Esophagus muscularis mucosa (tissue), 4 donors: ENCODE results near the gene TPK1. TPM values are rescaled to one million over a fixed set of nuclear protein-coding genes. Genes with fewer than 3 reads are reported as not detected.
"Not testable (repeated sequence)": the region's sequence is repeated elsewhere in the genome, so short reads cannot be mapped to it uniquely, and the experiment has no call there.

Source experiments
- DNase-seq: peaks from one replicate; pipeline ENCODE4 v3.0.0-alpha.2; 2017; ENCODE audit errors: extremely low spot score
- H3K27ac ChIP-seq, 4 donors: fragments of 200-600 bp; sonication (generic); replicated peaks in 1 of 4; 1 replicate in 3 of 4; 2 replicates in 1 of 4; pipeline ENCODE4 v1.5.1; 2016 to 2019; ENCODE audit warnings: mild to moderate bottlenecking in 1 of 4
- H3K27me3 ChIP-seq, 4 donors: fragments of 200-600 bp; sonication (generic); one replicate each; pipeline versions ENCODE4 v1.5.1 to v1.6.0; 2016 to 2019
- H3K36me3 ChIP-seq, 4 donors: fragments of 200-600 bp; sonication (generic); one replicate each; pipeline ENCODE4 v1.5.1; 2016 to 2019
- H3K4me1 ChIP-seq, 4 donors: fragments of 200-600 bp; sonication (generic); one replicate each; pipeline ENCODE4 v1.5.1; 2016 to 2019
- H3K4me3 ChIP-seq, 4 donors: fragments of 200-600 bp; sonication (generic); 1 replicate in 2 of 4; 2 replicates in 2 of 4; pipeline ENCODE4 v1.5.1; 2016 to 2019; ENCODE audit warnings: mild to moderate bottlenecking in 4 of 4, moderate library complexity in 1 of 4
- H3K9me3 ChIP-seq, 4 donors: fragments of 200-600 bp; sonication (generic); 1 replicate in 3 of 4; 2 replicates in 1 of 4; pipeline ENCODE4 v1.5.1; 2016 to 2019
- CTCF ChIP-seq, 3 experiments: fragments of 200-600 bp in 2 of 3; fragments of 450-650 bp in 1 of 3; sonication (generic) in 2 of 3; IDR thresholded peaks; one replicate each; pipeline ENCODE4 v1.5.1; 2017 to 2019; ENCODE audit warnings: antibody characterized with exemption in 3 of 3, mild to moderate bottlenecking in 2 of 3, moderate library complexity in 1 of 3
- EP300 ChIP-seq: sonication (generic); formaldehyde crosslinking; IDR thresholded peaks from one replicate; pipeline ENCODE4 v1.6.1; 2017; ENCODE audit warnings: antibody characterized with exemption
- POLR2A ChIP-seq: fragments of 450-650 bp; IDR thresholded peaks from one replicate; pipeline ENCODE4 v1.6.1; 2017; ENCODE audit warnings: antibody characterized with exemption, moderate library complexity, mild to moderate bottlenecking, low read depth
- POLR2AphosphoS5 ChIP-seq, 2 donors: sonication (generic); formaldehyde crosslinking; IDR thresholded peaks; one replicate each; pipeline ENCODE4 v1.6.1; 2017; ENCODE audit warnings: antibody characterized with exemption in 2 of 2
- WGBS: methylation state at CpG from one replicate; pipeline ENCODE4 v1.1.5; 2018; 5-methylcytosine and 5-hydroxymethylcytosine counted together
- intact Hi-C: fragments of 100-400 bp; cut with DNase I; formaldehyde crosslinking; loops from one replicate; pipeline ENCODE4 v1.15.1; 2023
- total RNA-seq, 4 donors: library from RNA; depleted of rRNA; stranded (reverse); fragments of >200 nt; gene quantifications; one replicate each; pipeline versions ENCODE4 v1.1.0 to v1.2.1, GENCODE V29; 2016

The TPK1 gene
- total RNA-seq, 4 donors from 2014 or later = 2.7 to 4.3 (median 3.4) TPM

GRCh38 chr7:144780071-144780608 lies 55.7 kb downstream of the TPK1 start:
- intact Hi-C loops = no loop called here
- 95% methylated on average over 4 of the region's 4 CpGs for WGBS
- Histone ChIP-seq H3K36me3 (no peaks in the 10 kb centered on the region), H3K4me3 (no peak overlapping the region), H3K9me3 (no peaks in the 10 kb centered on the region), H3K27me3 (no peaks in the 10 kb centered on the region), H3K4me1 (peaks cover 0 to 11% (median 9%) of the 10 kb centered on the region in 4 donors), H3K27ac (no peak overlapping the region)
- TF ChIP-seq CTCF (IDR thresholded peaks at IDR 0.05) = no peak
- no peak for TF ChIP-seq POLR2A
- TF ChIP-seq POLR2AphosphoS5 (IDR thresholded peaks at IDR 0.05) = no peak
- TF ChIP-seq EP300 = no peak
- no peak for DNase-seq

DNA sequence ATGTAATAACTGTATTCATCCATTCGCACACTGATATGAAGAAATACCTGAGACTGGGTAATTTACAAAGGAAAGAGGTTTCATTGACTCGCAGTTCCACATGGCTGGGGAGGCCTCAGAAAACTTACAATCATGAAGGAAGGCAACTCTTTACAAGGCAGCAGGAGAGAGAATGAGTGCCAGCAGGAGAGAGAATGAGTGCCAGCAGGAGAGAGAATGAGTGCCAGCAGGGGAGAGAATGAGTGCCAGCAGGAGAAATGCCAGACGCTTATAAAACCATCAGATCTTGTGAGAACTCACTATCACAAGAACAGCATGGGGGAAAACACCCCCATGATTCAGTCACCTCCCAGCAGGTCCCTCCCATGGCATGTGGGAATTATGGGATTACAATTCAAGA lies 58.0 kb downstream of the TPK1 start:
- 85% methylated on average over 3 of the region's 3 CpGs for WGBS
- DNase-seq, intact Hi-C loops, H3K36me3 ChIP-seq, H3K27me3 ChIP-seq, H3K4me1 ChIP-seq, H3K9me3 ChIP-seq, H3K4me3 ChIP-seq, H3K27ac ChIP-seq: not testable (repeated sequence)

DNA sequence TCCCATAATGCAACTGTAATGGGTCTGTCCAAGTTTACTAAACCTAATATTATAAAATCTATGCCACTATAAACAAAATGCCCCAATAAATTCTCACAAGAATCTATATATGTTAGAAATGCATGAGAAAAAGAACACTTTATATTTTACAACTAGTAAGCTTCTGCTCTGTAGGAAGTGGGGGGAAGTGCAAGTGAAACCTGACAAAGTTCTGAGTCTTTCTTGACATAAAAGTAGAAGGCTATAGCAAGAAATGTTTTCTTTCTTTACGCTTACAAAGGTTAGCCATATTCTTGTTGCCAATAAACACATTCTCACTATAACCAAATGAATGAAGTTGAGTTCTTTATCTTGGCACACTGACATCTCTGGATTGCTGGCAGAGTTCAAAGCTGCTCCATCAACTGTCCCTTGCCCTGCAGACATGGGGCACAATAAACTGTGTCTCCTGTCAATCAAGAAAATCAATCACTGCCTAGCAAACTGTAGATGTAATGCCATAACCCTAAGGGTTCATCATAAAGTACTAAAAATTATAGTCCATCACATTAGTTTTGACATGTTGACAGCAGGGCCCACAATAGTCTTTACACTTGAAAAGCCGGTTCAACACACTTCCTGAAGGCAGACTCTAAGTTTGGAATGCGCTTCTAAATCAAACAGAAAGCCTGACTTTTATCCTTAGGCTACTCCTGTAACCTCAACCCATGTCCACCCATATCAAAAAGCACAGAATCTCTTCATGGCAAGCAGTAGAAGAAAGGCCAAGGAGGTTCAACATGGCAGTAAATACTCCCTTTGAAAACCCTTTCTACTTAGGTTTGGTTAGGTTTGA lies 58.6 kb downstream of the TPK1 start:
- peaks cover 0 to 7% (median 0%) of the 10 kb centered on the region in 4 donors for H3K4me1 ChIP-seq
- no peak for TF ChIP-seq POLR2AphosphoS5 (IDR thresholded peaks at IDR 0.05)
- TF ChIP-seq EP300 = no peak
- TF ChIP-seq CTCF (IDR thresholded peaks at IDR 0.05) = no peak
- no peak for TF ChIP-seq POLR2A
- no peak overlapping the region for H3K27ac ChIP-seq
- no peak for DNase-seq
- no peak overlapping the region for H3K4me3 ChIP-seq
- no peaks in the 10 kb centered on the region for H3K27me3 ChIP-seq
- no peaks in the 10 kb centered on the region for H3K36me3 ChIP-seq
- no peaks in the 10 kb centered on the region for H3K9me3 ChIP-seq
- 88% methylated on average over 3 of the region's 3 CpGs for WGBS
- intact Hi-C loops = no loop called here

GRCh38 chr7:144776447-144776846 lies 59.4 kb downstream of the TPK1 start:
- H3K9me3 ChIP-seq = no peaks in the 10 kb centered on the region
- DNase-seq = no peak
- H3K27me3 ChIP-seq = no peaks in the 10 kb centered on the region
- WGBS = 61% methylated on average over 4 of the region's 4 CpGs
- H3K4me3 ChIP-seq = no peak overlapping the region
- H3K36me3 ChIP-seq = no peaks in the 10 kb centered on the region
- intact Hi-C loops = no loop called here
- H3K27ac ChIP-seq = no peak overlapping the region
- H3K4me1 ChIP-seq = peaks cover 0 to 2% (median 0%) of the 10 kb centered on the region in 4 donors
- no peak for TF ChIP-seq EP300
- TF ChIP-seq POLR2AphosphoS5 (IDR thresholded peaks at IDR 0.05) = no peak
- no peak for TF ChIP-seq POLR2A
- TF ChIP-seq CTCF (IDR thresholded peaks at IDR 0.05) = no peak

- no peak overlapping the region for H3K27ac ChIP-seq
- DNase-seq = no peak
- H3K4me1 ChIP-seq = peaks cover 0 to 2% (median 0%) of the 10 kb centered on the region in 4 donors
- WGBS = 46% methylated on average over 2 of the region's 2 CpGs
- no peaks in the 10 kb centered on the region for H3K36me3 ChIP-seq
- intact Hi-C loops = no loop called here
- no peak for TF ChIP-seq POLR2A
- no peak for TF ChIP-seq POLR2AphosphoS5 (IDR thresholded peaks at IDR 0.05)
- no peak for TF ChIP-seq EP300
- TF ChIP-seq CTCF (IDR thresholded peaks at IDR 0.05) = no peak
- no peak overlapping the region for H3K4me3 ChIP-seq
- H3K9me3 ChIP-seq = no peaks in the 10 kb centered on the region
- no peaks in the 10 kb centered on the region for H3K27me3 ChIP-seq
Measured at GRCh38 chr7:144775749-144776148, 60.1 kb downstream of the TPK1 start.
